ENCODE measurements around the gene AK8. TPM values are rescaled to one million over a fixed set of nuclear protein-coding genes. Genes with fewer than 3 reads are reported as not detected.

AK8 gene
- total RNA-seq, 1 experiment from 2014 or later = 2.5 TPM

DNA sequence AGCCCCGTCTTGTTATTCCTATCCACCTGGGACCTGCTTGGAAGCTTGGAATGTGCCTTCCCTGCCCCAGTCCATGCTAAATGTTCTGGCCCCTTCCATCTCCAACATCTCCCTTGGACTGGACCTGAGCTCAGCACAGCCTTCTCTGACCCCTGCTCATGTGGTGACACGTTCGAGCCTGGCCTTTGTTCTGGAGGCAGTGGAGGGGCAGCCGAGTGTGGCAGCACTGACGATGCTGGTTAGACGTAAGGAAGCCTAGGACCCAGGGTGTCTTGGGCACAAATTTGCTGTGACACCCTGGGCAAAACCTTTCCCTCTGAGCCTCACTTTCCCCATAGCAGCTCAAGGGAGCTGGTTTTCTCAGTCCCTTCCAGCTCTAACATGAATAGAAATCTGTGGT lies 4.5 kb upstream of the AK8 start (continued):
- TF ChIP-seq REST (IDR thresholded peaks at IDR 0.05; ENCODE audit: low read depth) = no peak
- TF ChIP-seq CTCF (IDR thresholded peaks at IDR 0.05 in 2 of 3, conservative IDR thresholded peaks at IDR 0.05 in 1 of 3; ENCODE audit: borderline replicate concordance in 1 of 3, insufficient read depth in 1 of 3, low read depth in 2 of 3, low read length in 2 of 3) = no peak

GRCh38 chr9:132881826-132882225 lies 3.7 kb upstream of the AK8 start:
- H3K36me3 ChIP-seq (ENCODE audit: control insufficient read depth in 1 of 2, insufficient read depth in 2 of 2, low read length in 2 of 2) = no peaks in the 10 kb centered on the region
- H4K20me1 ChIP-seq (ENCODE audit: insufficient read depth) = no peaks in the 10 kb centered on the region
- H3K9ac ChIP-seq (ENCODE audit: low read length) = no peak overlapping the region
- no peaks in the 10 kb centered on the region for H3K9me3 ChIP-seq (ENCODE audit: control insufficient read depth in 1 of 2, insufficient read depth in 1 of 2, low read depth in 1 of 2, low read length in 2 of 2)
- no peak overlapping the region for H3K27ac ChIP-seq (ENCODE audit: low read depth, low read length)
- H3K79me2 ChIP-seq (ENCODE audit: insufficient read depth, low read length) = no peaks in the 10 kb centered on the region
- H3K4me1 ChIP-seq (ENCODE audit: control insufficient read depth in 1 of 2, insufficient read depth in 2 of 2, low read length in 2 of 2) = peaks cover 7 to 28% of the 10 kb centered on the region in 2 experiments; a peak in 2 of 4 replicates
- ChIA-PET POLR2A (no interaction called here), RAD21 (ENCODE audit: low non-redundant PET in 1 of 2, low total read pairs in 2 of 2, uncharacterized antibody in 2 of 2, unreplicated experiment in 2 of 2) (interaction anchor here in 1 of 2 experiments (0.6 kb wide), 1 partner anchor 41 kb away, joined by 3 read pairs; no protein-coding TSS in a partner anchor), CTCF (no interaction called here)
- H3K9me2 ChIP-seq (ENCODE audit: insufficient read depth) = no peaks in the 10 kb centered on the region
- TF ChIP-seq CEBPB (IDR thresholded peaks at IDR 0.05; ENCODE audit: low read depth) (no peak), SRF (IDR thresholded peaks at IDR 0.05; ENCODE audit: low read depth) (no peak), EZH2 (IDR thresholded peaks at IDR 0.05) (no peak), TCF7L2 (IDR thresholded peaks at IDR 0.05; ENCODE audit: borderline replicate concordance, extremely low read depth, insufficient read depth, insufficient read length) (no peak), CBX3 (IDR thresholded peaks at IDR 0.05; ENCODE audit: low read depth) (no peak), ZFX (IDR thresholded peaks at IDR 0.05) (no peak), JUND (IDR thresholded peaks at IDR 0.05) (no peak), SP1 (IDR thresholded peaks at IDR 0.05; ENCODE audit: low read depth) (no peak), CTCF (IDR thresholded peaks at IDR 0.05 in 2 of 3, conservative IDR thresholded peaks at IDR 0.05 in 1 of 3; ENCODE audit: borderline replicate concordance in 1 of 3, insufficient read depth in 1 of 3, low read depth in 2 of 3, low read length in 2 of 3) (no peak), FOSL1 (IDR thresholded peaks at IDR 0.05; ENCODE audit: low read depth) (no peak), ELF1 (IDR thresholded peaks at IDR 0.05; ENCODE audit: borderline replicate concordance, low read depth) (no peak), POLR2AphosphoS5 (IDR thresholded peaks at IDR 0.05; ENCODE audit: low read depth, low read length) (no peak), YY1 (IDR thresholded peaks at IDR 0.05; ENCODE audit: extremely low read depth, insufficient replicate concordance, low read depth, low read length) (no peak), EGR1 (IDR thresholded peaks at IDR 0.05; ENCODE audit: low read depth) (no peak), ZNF274 (IDR thresholded peaks at IDR 0.05; ENCODE audit: low read depth, low read length) (no peak)
- TF ChIP-seq, protein P1, sequence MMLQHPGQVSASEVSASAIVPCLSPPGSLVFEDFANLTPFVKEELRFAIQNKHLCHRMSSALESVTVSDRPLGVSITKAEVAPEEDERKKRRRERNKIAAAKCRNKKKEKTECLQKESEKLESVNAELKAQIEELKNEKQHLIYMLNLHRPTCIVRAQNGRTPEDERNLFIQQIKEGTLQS (IDR thresholded peaks at IDR 0.05) = no peak
- H3K4me3 ChIP-seq (replicated peaks in 1 of 2; ENCODE audit: low read depth in 1 of 2, low read length in 2 of 2) = no peak overlapping the region
- no peak overlapping the region for H3K4me2 ChIP-seq (ENCODE audit: low read length)
- no TSS peak for BruUV-seq (replicated peaks)
- DNase-seq (ENCODE audit: low read depth, low spot score) (no peak), ATAC-seq (no peak)
- no peak overlapping the region for H2AFZ ChIP-seq (ENCODE audit: low read depth, low read length, poor library complexity, severe bottlenecking)
- intact Hi-C loops (cut with micrococcal nuclease) = no loop called here
- H3K27me3 ChIP-seq (ENCODE audit: insufficient read depth, low read length) = no peaks in the 10 kb centered on the region
